Right lobe of liver (tissue), 6 donors: ENCODE measurements around the gene KCNQ2. TPM values are rescaled to one million over a fixed set of nuclear protein-coding genes. Genes with fewer than 3 reads are reported as not detected.
A peak's percentile ranks its signal among the peaks of the same experiment; 100 is the strongest.
"Not testable (repeated sequence)": the region's sequence is repeated elsewhere in the genome, so short reads cannot be mapped to it uniquely, and the experiment has no call there.

Experiments used
- ATAC-seq, 4 donors: fragments of 200-7000 bp; cut with Tn5 transposase; one replicate each; pipeline ENCODE4 v1.9.1; 2020; ENCODE audit warnings: mild to moderate bottlenecking in 4 of 4, moderate library complexity in 4 of 4
- DNase-seq, 3 donors: peaks; one replicate each; pipeline ENCODE4 v3.0.0-alpha.2; 2020
- H3K27ac ChIP-seq, 3 donors: fragments of 200-600 bp; one replicate each; pipeline ENCODE4 v1.8.0; 2022
- H3K27me3 ChIP-seq, 2 donors: fragments of 200-600 bp; one replicate each; pipeline ENCODE4 v1.8.0; 2022
- H3K36me3 ChIP-seq, 4 donors: fragments of 200-600 bp; sonication (generic) in 1 of 4; one replicate each; pipeline versions ENCODE4 v1.5.1 to v1.8.0; 2017 to 2022; ENCODE audit warnings: control low read depth in 1 of 4
- H3K4me1 ChIP-seq, 4 donors: fragments of 200-600 bp; sonication (generic) in 1 of 4; one replicate each; pipeline versions ENCODE4 v1.5.1 to v1.8.0; 2017 to 2022; ENCODE audit warnings: control low read depth in 1 of 4
- H3K4me3 ChIP-seq, 3 donors: fragments of 200-600 bp; one replicate each; pipeline ENCODE4 v1.8.0; 2022
- H3K9me3 ChIP-seq, 4 donors: fragments of 200-600 bp; sonication (generic) in 1 of 4; one replicate each; pipeline versions ENCODE4 v1.5.1 to v1.8.0; 2017 to 2022; ENCODE audit warnings: control low read depth in 1 of 4
- POLR2A ChIP-seq: fragments of 450-650 bp; IDR thresholded peaks from one replicate; pipeline ENCODE4 v1.6.1; 2017; ENCODE audit warnings: antibody characterized with exemption, mild to moderate bottlenecking
- WGBS: methylation state at CpG from one replicate; pipeline ENCODE4 v1.1.6; 2018; ENCODE audit warnings: low coverage, low lambda C conversion rate; ENCODE audit not compliant: insufficient coverage; ENCODE audit errors: missing lambda C conversion rate; 5-methylcytosine and 5-hydroxymethylcytosine counted together
- intact Hi-C, 2 donors: fragments of 100-400 bp; cut with DNase I; formaldehyde crosslinking; loops; one replicate each; pipeline versions ENCODE4 v1.11.2 to v1.14.1; 2022
- total RNA-seq, 6 experiments: library from RNA; depleted of rRNA in 2 of 6; stranded (reverse); fragments of >200 nt in 2 of 6; fragmentation: NEBNext Ultra II Directional in 3 of 6; extraction: Animal tissue kit (Norgen Biotek cat#: 25700) in 3 of 6; gene quantifications; one replicate each; pipeline versions ENCODE4 v1.1.0 to v1.2.4, GENCODE V29; 2016 to 2023
- TF ChIP-seq, protein P1 (sequence below), 4 donors: fragments of 200-600 bp in 3 of 4; fragments of 450-650 bp in 1 of 4; IDR thresholded peaks; one replicate each; pipeline versions ENCODE4 v1.5.1 to v1.8.0; 2016 to 2022; ENCODE audit warnings: antibody characterized with exemption in 4 of 4, mild to moderate bottlenecking in 2 of 4
- donor health status: DM: no; HTN: yes; CAD: no.
- donor health status: DM: no; HTN: no; CAD: no.
- donor health status: DM: no; HTN: no; CAD: no.
- donor health status: DM: no; HTN: yes; CAD: no.
- donor health status: DM: no; HTN: yes; CAD: no.

The KCNQ2 gene
- total RNA-seq, 6 experiments from 2014 or later: not detected

DNA sequence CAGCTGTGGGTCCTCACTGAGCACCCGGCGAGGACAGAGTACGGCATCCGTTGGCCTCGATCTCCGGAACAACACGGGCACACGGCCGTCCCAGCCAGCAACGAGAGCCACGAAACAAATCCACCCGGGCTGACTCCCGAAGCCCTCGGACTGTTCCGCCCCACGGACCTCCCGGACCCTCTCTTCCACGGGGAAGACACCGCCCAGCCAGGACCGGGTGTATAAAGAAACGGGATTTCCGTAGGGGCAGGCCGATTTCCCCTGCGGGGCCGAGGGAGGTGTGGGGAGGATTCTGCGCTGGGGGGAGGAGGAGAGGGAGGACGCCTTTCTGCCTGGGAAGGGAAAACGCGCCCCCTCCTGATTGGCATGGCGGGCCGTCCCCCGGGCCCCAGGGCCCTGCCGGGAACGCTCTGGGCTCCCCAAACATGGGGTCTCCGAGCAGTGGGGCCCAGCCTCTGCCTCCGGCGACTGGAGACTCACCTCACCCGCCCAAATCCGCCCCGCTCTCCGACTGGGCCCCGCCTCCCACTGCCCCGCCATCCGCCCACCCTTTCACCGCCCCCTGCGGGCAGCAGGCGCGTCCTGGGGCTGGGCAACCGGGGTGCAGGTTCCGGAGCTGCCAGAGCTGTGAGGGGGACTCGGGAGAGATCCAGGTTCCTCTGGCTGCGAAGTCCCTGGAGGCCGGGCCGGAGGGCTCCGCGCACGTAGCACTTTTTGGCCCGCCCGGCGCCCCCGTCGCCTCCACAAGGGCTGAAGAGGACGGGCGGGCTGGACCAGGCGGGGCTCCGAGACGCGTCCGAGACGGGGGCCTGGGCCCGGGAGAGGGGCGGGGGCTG is 47.4 kb upstream of the KCNQ2 start:
- Histone ChIP-seq H3K4me3 (peak overlapping the region; percentile 67 to 78 (median 75)), H3K36me3 (no peaks in the 10 kb centered on the region), H3K27ac (peak overlapping the region; percentile 94 to 98 (median 98)), H3K27me3 (no peaks in the 10 kb centered on the region), H3K9me3 (no peaks in the 10 kb centered on the region), H3K4me1 (peaks cover 0 to 10% (median 2%) of the 10 kb centered on the region in 4 donors)
- TF ChIP-seq POLR2A: no peak
- TF ChIP-seq, protein P1, sequence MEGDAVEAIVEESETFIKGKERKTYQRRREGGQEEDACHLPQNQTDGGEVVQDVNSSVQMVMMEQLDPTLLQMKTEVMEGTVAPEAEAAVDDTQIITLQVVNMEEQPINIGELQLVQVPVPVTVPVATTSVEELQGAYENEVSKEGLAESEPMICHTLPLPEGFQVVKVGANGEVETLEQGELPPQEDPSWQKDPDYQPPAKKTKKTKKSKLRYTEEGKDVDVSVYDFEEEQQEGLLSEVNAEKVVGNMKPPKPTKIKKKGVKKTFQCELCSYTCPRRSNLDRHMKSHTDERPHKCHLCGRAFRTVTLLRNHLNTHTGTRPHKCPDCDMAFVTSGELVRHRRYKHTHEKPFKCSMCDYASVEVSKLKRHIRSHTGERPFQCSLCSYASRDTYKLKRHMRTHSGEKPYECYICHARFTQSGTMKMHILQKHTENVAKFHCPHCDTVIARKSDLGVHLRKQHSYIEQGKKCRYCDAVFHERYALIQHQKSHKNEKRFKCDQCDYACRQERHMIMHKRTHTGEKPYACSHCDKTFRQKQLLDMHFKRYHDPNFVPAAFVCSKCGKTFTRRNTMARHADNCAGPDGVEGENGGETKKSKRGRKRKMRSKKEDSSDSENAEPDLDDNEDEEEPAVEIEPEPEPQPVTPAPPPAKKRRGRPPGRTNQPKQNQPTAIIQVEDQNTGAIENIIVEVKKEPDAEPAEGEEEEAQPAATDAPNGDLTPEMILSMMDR (IDR thresholded peaks at IDR 0.05): peak in 2 of 4 donors; percentile 12 to 16
- peak; percentile 39 to 52 (median 47) for ATAC-seq
- WGBS: 2% methylated on average over 28 of the region's 72 CpGs
- intact Hi-C loops: no loop called here
- peak; percentile 67 to 74 (median 72) for DNase-seq

DNA sequence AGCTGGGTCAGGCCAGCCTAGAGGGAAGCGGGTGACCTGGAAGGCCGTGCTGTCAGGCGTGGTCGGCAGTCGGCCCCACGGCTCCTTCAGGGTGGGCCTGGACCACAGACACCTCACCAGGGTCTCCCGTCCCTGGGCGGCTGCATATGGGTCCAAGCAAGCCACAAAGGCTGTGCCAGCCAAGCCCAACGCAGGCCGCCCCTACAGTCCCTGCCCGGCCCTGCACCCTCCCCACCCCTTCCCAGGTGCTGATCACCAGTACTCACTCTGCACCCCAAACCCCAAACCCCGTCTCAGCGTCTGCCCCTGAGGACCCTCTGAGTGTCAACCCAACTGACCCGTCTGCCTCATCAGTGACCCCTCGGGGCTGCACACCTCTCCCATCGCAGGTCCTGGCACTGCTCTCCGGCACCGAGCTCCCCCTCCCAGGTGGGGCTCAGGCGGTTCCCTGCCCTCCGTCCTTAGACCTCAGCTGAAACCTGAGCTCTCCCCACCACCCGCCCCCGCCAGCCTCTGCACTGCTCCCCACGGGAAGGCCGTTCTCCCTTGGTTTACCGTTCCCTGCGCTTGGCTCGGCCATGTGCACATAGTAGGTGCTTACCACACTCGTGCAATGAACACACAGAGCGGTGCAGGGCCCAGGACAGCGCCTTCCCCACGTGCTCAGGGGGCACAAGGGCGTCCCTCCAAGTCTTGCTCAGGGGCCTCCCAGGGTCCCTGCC is 46.7 kb upstream of the KCNQ2 start:
- Histone ChIP-seq H3K27ac (no peak overlapping the region), H3K27me3 (no peaks in the 10 kb centered on the region), H3K4me3 (peak overlapping the region in 2 of 3 donors; percentile 67 to 75), H3K9me3 (no peaks in the 10 kb centered on the region), H3K36me3 (no peaks in the 10 kb centered on the region), H3K4me1 (peaks cover 0 to 10% (median 2%) of the 10 kb centered on the region in 4 donors)
- DNase-seq (peak; percentile 27 to 56 (median 46)), ATAC-seq (no peak)
- WGBS: 62% methylated on average over 9 of the region's 32 CpGs
- no peak for TF ChIP-seq POLR2A
- TF ChIP-seq, protein P1 (IDR thresholded peaks at IDR 0.05): no peak
- intact Hi-C loops: no loop called here

DNA sequence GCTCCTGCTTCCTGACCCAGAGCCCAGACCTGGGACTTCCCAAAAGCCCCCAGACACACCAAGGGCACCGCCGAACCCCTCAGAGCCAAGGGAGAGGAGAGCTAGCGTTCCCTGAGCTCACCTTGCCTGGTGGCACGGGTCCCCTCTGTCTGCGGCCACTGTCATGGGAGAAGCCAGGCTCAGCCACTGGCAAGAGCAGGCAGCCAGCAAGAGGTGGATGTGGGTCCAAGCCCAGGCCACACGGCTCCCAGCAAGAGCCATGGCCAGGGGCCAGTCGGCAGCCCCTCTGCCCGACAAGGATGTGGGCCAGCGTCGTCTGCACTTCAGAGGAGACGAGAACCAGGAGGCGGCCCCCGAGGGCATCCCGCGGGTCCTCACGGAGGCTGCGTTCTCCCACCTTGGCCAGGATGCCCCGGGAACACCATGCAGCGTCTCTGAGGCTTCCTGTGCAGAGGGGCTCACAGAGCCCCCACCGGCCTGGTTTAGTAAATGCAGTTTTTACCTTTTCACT is 46.0 kb upstream of the KCNQ2 start:
- Histone ChIP-seq H3K36me3 (no peaks in the 10 kb centered on the region), H3K4me3 (no peak overlapping the region), H3K27ac (no peak overlapping the region), H3K4me1 (peaks cover 0 to 10% (median 2%) of the 10 kb centered on the region in 4 donors), H3K9me3 (no peaks in the 10 kb centered on the region), H3K27me3 (no peaks in the 10 kb centered on the region)
- DNase-seq (peak in 2 of 3 donors; percentile 44 to 51), ATAC-seq (no peak)
- TF ChIP-seq, protein P1 (IDR thresholded peaks at IDR 0.05): no peak
- no peak for TF ChIP-seq POLR2A
- WGBS: 59% methylated on average over 8 of the region's 20 CpGs
- intact Hi-C loops: no loop called here

DNA sequence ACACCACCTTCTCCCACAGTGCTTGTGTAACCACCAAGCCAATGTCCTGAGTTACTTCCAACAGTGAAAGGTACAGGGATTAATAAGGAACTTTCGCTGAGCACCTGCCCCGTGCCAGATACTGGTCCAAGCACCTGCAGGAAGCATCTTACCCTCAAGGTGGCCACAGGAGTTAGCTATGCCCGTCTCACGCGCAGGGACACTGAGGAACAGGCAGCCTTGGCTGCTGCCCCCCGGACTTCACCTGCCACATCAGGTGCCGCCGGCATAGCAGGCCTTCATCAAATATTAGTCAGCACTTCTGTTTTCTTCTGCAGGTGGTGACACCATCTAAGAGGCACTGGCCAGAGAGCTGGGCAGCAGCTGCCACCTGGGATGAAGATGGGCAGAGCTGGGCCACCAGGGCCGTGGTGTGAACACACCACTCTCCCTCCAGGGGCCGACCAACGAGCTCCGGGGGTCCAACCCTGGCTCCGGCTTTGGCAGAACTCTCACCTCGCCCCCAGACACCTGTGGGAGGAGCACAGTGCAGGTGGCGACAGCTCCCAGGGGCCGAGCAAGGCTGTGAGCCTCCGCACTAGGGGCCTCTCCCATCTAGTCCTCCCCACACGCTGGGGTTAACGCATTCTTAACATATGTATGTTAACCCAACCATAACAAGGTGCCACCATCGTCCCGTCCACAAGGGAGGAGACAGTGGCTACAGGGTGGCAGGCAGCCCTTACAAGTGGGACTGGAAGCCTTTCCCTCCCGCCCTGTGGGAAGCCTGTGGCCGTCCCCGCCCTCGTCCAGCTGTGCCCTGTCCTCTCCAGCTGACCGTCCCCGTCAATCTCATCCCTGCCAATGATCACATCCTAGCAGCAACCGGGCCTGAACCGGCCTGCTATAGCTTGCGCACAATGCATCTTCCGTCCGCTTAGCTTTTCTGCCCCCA is 45.2 kb upstream of the KCNQ2 start:
- H3K9me3 ChIP-seq: no peaks in the 10 kb centered on the region
- H3K27ac ChIP-seq: no peak overlapping the region
- no peak for TF ChIP-seq POLR2A
- TF ChIP-seq, protein P1 (IDR thresholded peaks at IDR 0.05): no peak
- DNase-seq (peak in 2 of 3 donors; percentile 24 to 45), ATAC-seq (no peak)
- WGBS: 81% methylated on average over 6 of the region's 32 CpGs
- H3K27me3 ChIP-seq: no peaks in the 10 kb centered on the region
- intact Hi-C loops: no loop called here
- H3K4me3 ChIP-seq: no peak overlapping the region
- no peaks in the 10 kb centered on the region for H3K36me3 ChIP-seq
- peaks cover 0 to 10% (median 2%) of the 10 kb centered on the region in 4 donors for H3K4me1 ChIP-seq

DNA sequence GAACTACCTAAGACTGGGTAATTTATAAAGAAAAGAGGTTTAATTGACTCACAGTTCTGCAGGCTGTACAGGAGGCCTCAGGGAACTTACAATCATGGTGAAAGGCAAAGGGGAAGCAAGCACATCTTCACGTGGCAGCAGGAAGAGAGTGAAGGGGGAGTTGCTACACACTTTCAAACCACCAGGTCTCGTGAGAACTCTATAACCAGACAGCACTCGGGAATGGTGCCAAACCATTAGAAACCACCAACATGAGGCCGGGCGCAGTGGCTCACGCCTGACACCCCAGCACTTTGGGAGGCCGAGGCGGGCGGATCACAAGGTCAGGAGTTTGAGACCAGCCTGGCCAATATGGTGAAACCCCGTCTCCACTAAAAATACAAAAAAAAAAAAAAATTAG is 42.1 kb upstream of the KCNQ2 start:
- H3K36me3 ChIP-seq, H3K4me1 ChIP-seq, intact Hi-C loops, H3K27ac ChIP-seq, ATAC-seq, H3K9me3 ChIP-seq, H3K4me3 ChIP-seq, H3K27me3 ChIP-seq: not testable (repeated sequence)
- 62% methylated on average over 10 of the region's 10 CpGs for WGBS
- peak in 1 of 3 donors; percentile 16 for DNase-seq
